Neural cell (in vitro differentiated cells): ENCODE measurements around the gene RAB40C. TPM values are rescaled to one million over a fixed set of nuclear protein-coding genes. Genes with fewer than 3 reads are reported as not detected.

Experiments used
- H2AFZ ChIP-seq: fragments of 200-600, 300-800 bp; sonication (generic), shearing (Covaris generic); 2 replicates; pipeline ENCODE4 v1.6.0; 2014; ENCODE audit warnings: low read depth, mild to moderate bottlenecking, antibody characterized with exemption, low read length, moderate library complexity
- H3F3A ChIP-seq: fragments of 200-600 bp; shearing (Covaris generic); 2 replicates; pipeline ENCODE4 v1.6.1; 2016; ENCODE audit warnings: mild to moderate bottlenecking, moderate library complexity, mixed read lengths, antibody characterized with exemption, low read length; ENCODE audit not compliant: insufficient read depth, poor library complexity, severe bottlenecking
- H3K27ac ChIP-seq: fragments of 200-600, 300-800 bp; sonication (generic), shearing (Covaris generic); 2 replicates; pipeline ENCODE4 v1.5.1; 2014; ENCODE audit warnings: mild to moderate bottlenecking, low read length, moderate library complexity
- H3K27me3 ChIP-seq: fragments of 300-800, 200-600 bp; sonication (generic), shearing (Covaris generic); 2 replicates; pipeline ENCODE4 v1.6.0; 2014; ENCODE audit warnings: mild to moderate bottlenecking, low read depth, low read length, moderate library complexity; ENCODE audit not compliant: insufficient read depth
- H3K36me3 ChIP-seq: fragments of 300-800, 200-600 bp; sonication (generic), shearing (Covaris generic); 2 replicates; pipeline ENCODE4 v1.5.1; 2014; ENCODE audit warnings: mild to moderate bottlenecking, antibody characterized with exemption, low read length, moderate library complexity; ENCODE audit not compliant: insufficient read depth
- H3K4me2 ChIP-seq: fragments of 300-800, 200-600 bp; sonication (generic), shearing (Covaris generic); 2 replicates; pipeline ENCODE4 v1.6.0; 2014; ENCODE audit warnings: mild to moderate bottlenecking, low read length
- H3K4me3 ChIP-seq: fragments of 300-800, 200-600 bp; sonication (generic), shearing (Covaris generic); 2 replicates; pipeline ENCODE4 v1.5.1; 2014; ENCODE audit warnings: mild to moderate bottlenecking, low read length, moderate library complexity
- H3K79me2 ChIP-seq: fragments of 200-600 bp; shearing (Covaris generic); replicated peaks from 2 replicates; pipeline ENCODE4 v1.6.0; 2014; ENCODE audit warnings: mild to moderate bottlenecking, low read length, moderate library complexity; ENCODE audit not compliant: insufficient read depth
- H3K9ac ChIP-seq: fragments of 300-800, 200-600 bp; sonication (generic), shearing (Covaris generic); 2 replicates; pipeline ENCODE4 v1.6.1; 2016; ENCODE audit warnings: mild to moderate bottlenecking, low read length, mixed read lengths
- H3K9me2 ChIP-seq: fragments of 200-600 bp; shearing (Covaris generic); 2 replicates; pipeline ENCODE4 v1.6.1; 2016; ENCODE audit warnings: mild to moderate bottlenecking, low read length, mixed read lengths; ENCODE audit not compliant: insufficient read depth
- H3K9me3 ChIP-seq: fragments of 200-600, 300-800 bp; sonication (generic), shearing (Covaris generic); 2 replicates; pipeline ENCODE4 v1.6.1; 2016; ENCODE audit warnings: mild to moderate bottlenecking, mixed run types, low read length, moderate library complexity, mixed read lengths
- H4K20me1 ChIP-seq: fragments of 200-600 bp; shearing (Covaris generic); 2 replicates; pipeline ENCODE4 v1.6.1; 2016; ENCODE audit warnings: mild to moderate bottlenecking, mixed run types; ENCODE audit not compliant: insufficient read depth
- CTCF ChIP-seq: fragments of 450-650 bp; IDR thresholded peaks from 2 replicates; pipeline ENCODE4 v1.5.1; 2014; ENCODE audit warnings: antibody characterized with exemption, mild to moderate bottlenecking, moderate library complexity; ENCODE audit not compliant: poor library complexity, severe bottlenecking
- EP300 ChIP-seq: fragments of 450-650 bp; conservative IDR thresholded peaks from 2 replicates; pipeline ENCODE4 v1.6.1; 2014; ENCODE audit warnings: antibody characterized with exemption, mild to moderate bottlenecking, moderate library complexity; ENCODE audit not compliant: poor library complexity, severe bottlenecking
- EZH2 ChIP-seq: fragments of 200-600, 300-800 bp; shearing (Covaris generic), sonication (generic); IDR thresholded peaks from 2 replicates; pipeline ENCODE4 v1.6.1; 2014; ENCODE audit warnings: antibody characterized with exemption, low read length, borderline replicate concordance, mild to moderate bottlenecking; ENCODE audit not compliant: insufficient read depth, poor library complexity, severe bottlenecking
- MXI1 ChIP-seq: fragments of 450-650 bp; conservative IDR thresholded peaks from 2 replicates; pipeline ENCODE4 v1.6.1; 2014; ENCODE audit warnings: antibody characterized with exemption, mild to moderate bottlenecking; ENCODE audit not compliant: poor library complexity, severe bottlenecking
- POLR2AphosphoS5 ChIP-seq: IDR thresholded peaks from 2 replicates; pipeline ENCODE4 v1.6.1; 2012
- RAD21 ChIP-seq: fragments of 450-650 bp; conservative IDR thresholded peaks from 2 replicates; pipeline ENCODE4 v1.6.1; 2014; ENCODE audit warnings: antibody characterized with exemption, mild to moderate bottlenecking, moderate library complexity
- REST ChIP-seq: IDR thresholded peaks from 2 replicates; pipeline ENCODE4 v1.6.1; 2012; ENCODE audit warnings: borderline replicate concordance
- SMC3 ChIP-seq: fragments of 450-650 bp; conservative IDR thresholded peaks from 2 replicates; pipeline ENCODE4 v1.6.1; 2014; ENCODE audit warnings: antibody characterized with exemption, mild to moderate bottlenecking, moderate library complexity; ENCODE audit not compliant: poor library complexity
- TAF1 ChIP-seq: IDR thresholded peaks from 2 replicates; pipeline ENCODE4 v1.6.1; 2012; ENCODE audit warnings: low read depth
- polyA plus RNA-seq: library from polyadenylated mRNA; depleted of rRNA; stranded (reverse); fragments of >200 nt; gene quantifications from 2 replicates; pipeline ENCODE4 v1.2.3, GENCODE V29; 2014

Gene RAB40C
- polyA plus RNA-seq, 1 donor from 2014 or later: 40.7 TPM

- H3K9ac ChIP-seq: no peak overlapping the region
- no peaks in the 10 kb centered on the region for H3K9me2 ChIP-seq
- H2AFZ ChIP-seq: no peak overlapping the region
- H3K36me3 ChIP-seq: no peaks in the 10 kb centered on the region
- no peaks in the 10 kb centered on the region for H3K9me3 ChIP-seq
- H3K4me2 ChIP-seq: no peak overlapping the region
- no peak overlapping the region for H3K27ac ChIP-seq
- H3K27me3 ChIP-seq: peaks cover 3% of the 10 kb centered on the region
- no peaks in the 10 kb centered on the region for H3F3A ChIP-seq
- no peaks in the 10 kb centered on the region for H4K20me1 ChIP-seq
- H3K79me2 ChIP-seq: peaks cover 4% of the 10 kb centered on the region
- no peak for TF ChIP-seq EZH2
- no peak for TF ChIP-seq POLR2AphosphoS5
- no peak for TF ChIP-seq SMC3
- no peak overlapping the region for H3K4me3 ChIP-seq
These were observed 83.6 kb downstream of the RAB40C start for GRCh38 chr16:673399-673991.

- Histone ChIP-seq H3K79me2 (no peaks in the 10 kb centered on the region), H3K27ac (no peak overlapping the region), H3K27me3 (peaks cover 3% of the 10 kb centered on the region), H3K9me2 (no peaks in the 10 kb centered on the region), H3K9me3 (no peaks in the 10 kb centered on the region), H3F3A (no peaks in the 10 kb centered on the region), H3K36me3 (no peaks in the 10 kb centered on the region), H2AFZ (no peak overlapping the region), H3K4me3 (no peak overlapping the region), H3K4me2 (no peak overlapping the region), H3K9ac (no peak overlapping the region), H4K20me1 (no peaks in the 10 kb centered on the region)
- TF ChIP-seq MXI1 (no peak), SMC3 (no peak), EZH2 (no peak), POLR2AphosphoS5 (no peak)
These were observed 84.5 kb downstream of the RAB40C start for GRCh38 chr16:674214-674881.

- H3K27ac ChIP-seq: no peak within 1 kb of the TSS
- TF ChIP-seq TAF1 (no peak), REST (no peak), MXI1 (no peak), EZH2 (no peak), SMC3 (no peak), CTCF (no peak), POLR2AphosphoS5 (no peak), EP300 (no peak), RAD21 (no peak)
- H2AFZ ChIP-seq: no peak within 1 kb of the TSS
- H3K9me3 ChIP-seq: no peaks in the 10 kb centered on the region
- H3K4me3 ChIP-seq: no peak within 1 kb of the TSS
- H3K36me3 ChIP-seq: no peaks in the 10 kb centered on the region
- peaks cover 3% of the 10 kb centered on the region for H3K27me3 ChIP-seq
- H3K9me2 ChIP-seq: no peaks in the 10 kb centered on the region
- no peaks in the 10 kb centered on the region for H4K20me1 ChIP-seq
- no peak within 1 kb of the TSS for H3K9ac ChIP-seq
- H3F3A ChIP-seq: no peaks in the 10 kb centered on the region
- no peak within 1 kb of the TSS for H3K4me2 ChIP-seq
- H3K79me2 ChIP-seq: no peaks in the 10 kb centered on the region
These were observed 85.4 kb downstream of the RAB40C start, which contains the start of gene RHBDL1 for GRCh38 chr16:674968-675883. RHBDL1 (plus strand) TSS chr16:675671; CDS start chr16:675791, 120 bp downstream.
